WERI-Rb-1 (cell line): ENCODE data around the gene MMP1.

Source experiments
- DNase-seq: peaks from one replicate; pipeline ENCODE4 v3.0.0-alpha.2; 2020
- H3K27ac ChIP-seq: fragments of 250-450 bp; sonication (Bioruptor Pico); 2 replicates; pipeline ENCODE4 v1.5.1; 2020; ENCODE audit warnings: mild to moderate bottlenecking, moderate library complexity
- H3K27me3 ChIP-seq: fragments of 250-450 bp; sonication (Bioruptor Pico); 2 replicates; pipeline ENCODE4 v1.5.1; 2021; ENCODE audit warnings: mild to moderate bottlenecking, low read depth, moderate library complexity; ENCODE audit not compliant: insufficient read depth, severe bottlenecking
- H3K36me3 ChIP-seq: fragments of 250-450 bp; sonication (Bioruptor Pico); 2 replicates; pipeline ENCODE4 v1.5.1; 2020; ENCODE audit warnings: mild to moderate bottlenecking, moderate library complexity
- H3K4me3 ChIP-seq: 2 replicates; pipeline ENCODE4 v1.5.1; 2011; ENCODE audit warnings: low read depth, mild to moderate bottlenecking, control low read depth, low read length
- H3K9me3 ChIP-seq: fragments of 250-450 bp; sonication (Bioruptor Pico); 2 replicates; pipeline ENCODE4 v1.5.1; 2021; ENCODE audit warnings: mild to moderate bottlenecking, moderate library complexity; ENCODE audit not compliant: severe bottlenecking
- CTCF ChIP-seq: IDR thresholded peaks from 2 replicates; pipeline ENCODE4 v1.5.1; 2011; ENCODE audit warnings: low read depth, mild to moderate bottlenecking, control low read depth, inconsistent platforms, low read length

The MMP1 gene

GRCh38 chr11:102783016-102783415 lies 14.9 kb downstream of the MMP1 start:
- Histone ChIP-seq H3K27me3 (no peaks in the 10 kb centered on the region), H3K36me3 (no peaks in the 10 kb centered on the region), H3K9me3 (no peaks in the 10 kb centered on the region), H3K27ac (no peak overlapping the region), H3K4me3 (no peak overlapping the region)
- no peak for TF ChIP-seq CTCF
- DNase-seq: no peak

GRCh38 chr11:102781676-102782075 lies 16.3 kb downstream of the MMP1 start:
- no peaks in the 10 kb centered on the region for H3K9me3 ChIP-seq
- no peak overlapping the region for H3K4me3 ChIP-seq
- TF ChIP-seq CTCF: no peak
- H3K36me3 ChIP-seq: no peaks in the 10 kb centered on the region
- no peak overlapping the region for H3K27ac ChIP-seq
- no peaks in the 10 kb centered on the region for H3K27me3 ChIP-seq
- DNase-seq: no peak

DNA sequence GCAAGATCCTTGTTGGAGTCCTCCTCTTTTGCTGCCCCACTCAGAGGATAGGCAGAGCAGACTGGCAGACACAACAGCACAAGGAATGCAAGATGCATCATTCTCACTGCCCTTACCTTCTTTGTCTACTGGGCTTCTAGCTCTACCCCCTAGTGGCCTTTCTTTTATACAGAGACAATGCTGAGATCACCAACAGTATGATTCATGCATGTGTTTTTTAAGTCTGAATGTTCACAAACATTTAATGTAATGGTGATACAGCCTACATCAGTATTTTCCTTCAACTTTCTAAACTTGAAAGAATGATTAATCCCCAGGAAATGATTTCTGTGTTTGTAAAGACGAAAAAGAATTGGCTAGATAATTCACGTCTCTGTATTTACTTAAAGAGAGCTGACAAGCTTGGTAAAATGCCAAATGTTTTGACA lies 17.5 kb downstream of the MMP1 start, which contains the start of gene MMP10:
Gene MMP10 (minus strand): TSS at position 138 of the 428 bp plus-strand sequence. CDS start 37 bp downstream, at position 101.
- H3K9me3 ChIP-seq: no peaks in the 10 kb centered on the region
- H3K4me3 ChIP-seq: no peak within 1 kb of the TSS
- H3K36me3 ChIP-seq: no peaks in the 10 kb centered on the region
- TF ChIP-seq CTCF: peak; percentile 58
- H3K27me3 ChIP-seq: no peaks in the 10 kb centered on the region
- DNase-seq: no peak
- H3K27ac ChIP-seq: no peak within 1 kb of the TSS

DNA sequence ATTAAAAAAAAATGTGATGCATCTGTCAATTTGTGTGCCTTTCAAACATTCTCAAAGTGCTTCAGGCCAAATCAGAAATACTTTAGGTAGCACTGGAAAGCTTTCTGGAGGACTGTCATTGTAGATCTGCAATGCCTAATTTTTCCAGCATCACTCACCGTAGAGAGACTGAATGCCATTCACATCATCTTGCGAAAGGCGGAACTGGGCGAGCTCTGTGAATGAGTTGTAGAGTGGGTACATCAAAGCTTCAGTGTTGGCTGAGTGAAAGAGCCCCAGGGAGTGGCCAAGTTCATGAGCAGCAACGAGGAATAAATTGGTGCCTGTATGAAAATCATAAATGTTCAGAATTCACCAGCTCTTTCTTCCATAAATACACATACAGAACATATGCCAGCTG lies 21.5 kb downstream of the MMP1 start:
- Histone ChIP-seq H3K27me3 (no peaks in the 10 kb centered on the region), H3K27ac (no peak overlapping the region), H3K36me3 (no peaks in the 10 kb centered on the region), H3K9me3 (no peaks in the 10 kb centered on the region), H3K4me3 (no peak overlapping the region)
- TF ChIP-seq CTCF: no peak
- DNase-seq: no peak

DNA sequence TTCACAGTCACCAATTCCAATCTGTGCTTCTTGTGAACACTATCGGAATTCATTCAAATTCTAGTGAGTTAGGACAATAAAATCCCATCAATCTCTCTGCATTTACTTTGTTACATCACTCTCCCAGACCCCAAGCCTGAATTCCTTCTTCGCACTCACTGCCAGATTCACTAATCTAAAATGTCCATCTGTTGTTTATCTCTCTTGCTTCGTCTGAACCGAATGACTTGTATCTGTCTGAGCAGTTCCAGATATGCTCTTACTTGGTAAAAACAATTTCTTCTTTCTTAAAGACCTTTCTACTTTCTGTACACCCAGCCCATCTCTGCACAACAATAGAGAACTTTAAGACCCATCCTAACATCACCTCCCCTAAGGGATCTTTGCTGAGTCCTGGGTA lies 24.6 kb downstream of the MMP1 start:
- Histone ChIP-seq H3K27me3 (no peaks in the 10 kb centered on the region), H3K36me3 (no peaks in the 10 kb centered on the region), H3K27ac (no peak overlapping the region), H3K9me3 (no peaks in the 10 kb centered on the region), H3K4me3 (no peak overlapping the region)
- no peak for TF ChIP-seq CTCF
- no peak for DNase-seq

DNA sequence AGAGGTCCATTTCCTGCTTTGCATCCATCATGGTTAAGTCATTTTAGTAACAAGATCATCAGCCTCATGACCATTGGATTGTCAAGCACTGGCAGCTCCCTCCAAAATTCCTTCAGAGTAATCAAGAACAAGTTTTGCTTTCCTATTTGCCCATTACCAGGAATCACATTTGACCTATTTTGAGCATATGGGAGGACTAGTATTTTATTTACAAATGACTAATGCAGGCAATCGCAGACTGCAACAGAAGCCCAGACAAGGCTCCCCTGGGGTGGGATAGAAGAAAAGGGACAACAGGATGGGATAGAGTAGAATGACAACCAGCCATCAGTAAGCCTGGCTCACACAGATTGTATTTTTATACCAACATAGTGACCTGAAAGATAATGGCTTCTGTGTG lies 26.6 kb downstream of the MMP1 start:
- Histone ChIP-seq H3K9me3 (no peaks in the 10 kb centered on the region), H3K27me3 (no peaks in the 10 kb centered on the region), H3K36me3 (no peaks in the 10 kb centered on the region), H3K4me3 (no peak overlapping the region), H3K27ac (no peak overlapping the region)
- no peak for DNase-seq
- no peak for TF ChIP-seq CTCF
